ENCODE data around the gene C3orf33.

GRCh38 chr3:155746703-155747102, 59.4 kb downstream of the C3orf33 start:
- no peak for TF ChIP-seq POLR2A (IDR thresholded peaks at IDR 0.05; ENCODE audit: extremely low read depth, insufficient read length)
- no peak for TF ChIP-seq CTCF (IDR thresholded peaks at IDR 0.05; ENCODE audit: low read depth, low read length)
- TF ChIP-seq MYC (IDR thresholded peaks at IDR 0.05; ENCODE audit: low read depth, low read length): no peak
- TF ChIP-seq MAX (IDR thresholded peaks at IDR 0.05; ENCODE audit: low read depth, low read length): no peak
